Measurements from ENCODE around the gene MVD.

MVD gene

GRCh38 chr16:88691129-88691813 is 28.4 kb upstream of the MVD start:
- no peak overlapping the region for H2AFZ ChIP-seq (ENCODE audit: low read length)
- H4K20me1 ChIP-seq (ENCODE audit: insufficient read depth, low read length): no peaks in the 10 kb centered on the region
- H3K27me3 ChIP-seq (ENCODE audit: insufficient read depth, low read length): peaks cover 20% of the 10 kb centered on the region; the same call in 1 of the 2 replicates
- H3K9me2 ChIP-seq (ENCODE audit: low read depth, low read length): no peaks in the 10 kb centered on the region
- peaks cover 5% of the 10 kb centered on the region for H3K4me1 ChIP-seq (ENCODE audit: insufficient read depth, low read length, severe bottlenecking)
- no peak overlapping the region for H3K4me2 ChIP-seq (ENCODE audit: low read length)
- H3K4me3 ChIP-seq (ENCODE audit: low read depth, low read length, poor library complexity, severe bottlenecking): no peak overlapping the region
- H3K36me3 ChIP-seq (ENCODE audit: insufficient read depth, low read length): no peaks in the 10 kb centered on the region
- H3K9ac ChIP-seq (ENCODE audit: low read length): no peak overlapping the region
- no peaks in the 10 kb centered on the region for H3F3A ChIP-seq (ENCODE audit: insufficient read depth, low read length)
- no peaks in the 10 kb centered on the region for H3K79me2 ChIP-seq (ENCODE audit: insufficient read depth, low read length)
- TF ChIP-seq EZH2 (IDR thresholded peaks at IDR 0.05; ENCODE audit: borderline replicate concordance, low read length): no peak
- TF ChIP-seq, protein P1, sequence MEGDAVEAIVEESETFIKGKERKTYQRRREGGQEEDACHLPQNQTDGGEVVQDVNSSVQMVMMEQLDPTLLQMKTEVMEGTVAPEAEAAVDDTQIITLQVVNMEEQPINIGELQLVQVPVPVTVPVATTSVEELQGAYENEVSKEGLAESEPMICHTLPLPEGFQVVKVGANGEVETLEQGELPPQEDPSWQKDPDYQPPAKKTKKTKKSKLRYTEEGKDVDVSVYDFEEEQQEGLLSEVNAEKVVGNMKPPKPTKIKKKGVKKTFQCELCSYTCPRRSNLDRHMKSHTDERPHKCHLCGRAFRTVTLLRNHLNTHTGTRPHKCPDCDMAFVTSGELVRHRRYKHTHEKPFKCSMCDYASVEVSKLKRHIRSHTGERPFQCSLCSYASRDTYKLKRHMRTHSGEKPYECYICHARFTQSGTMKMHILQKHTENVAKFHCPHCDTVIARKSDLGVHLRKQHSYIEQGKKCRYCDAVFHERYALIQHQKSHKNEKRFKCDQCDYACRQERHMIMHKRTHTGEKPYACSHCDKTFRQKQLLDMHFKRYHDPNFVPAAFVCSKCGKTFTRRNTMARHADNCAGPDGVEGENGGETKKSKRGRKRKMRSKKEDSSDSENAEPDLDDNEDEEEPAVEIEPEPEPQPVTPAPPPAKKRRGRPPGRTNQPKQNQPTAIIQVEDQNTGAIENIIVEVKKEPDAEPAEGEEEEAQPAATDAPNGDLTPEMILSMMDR (IDR thresholded peaks at IDR 0.05; ENCODE audit: low read length): no peak
- no peaks in the 10 kb centered on the region for H3K9me3 ChIP-seq (ENCODE audit: low read length)
- no peak overlapping the region for H3K27ac ChIP-seq (ENCODE audit: low read depth, low read length, poor library complexity, severe bottlenecking)

DNA sequence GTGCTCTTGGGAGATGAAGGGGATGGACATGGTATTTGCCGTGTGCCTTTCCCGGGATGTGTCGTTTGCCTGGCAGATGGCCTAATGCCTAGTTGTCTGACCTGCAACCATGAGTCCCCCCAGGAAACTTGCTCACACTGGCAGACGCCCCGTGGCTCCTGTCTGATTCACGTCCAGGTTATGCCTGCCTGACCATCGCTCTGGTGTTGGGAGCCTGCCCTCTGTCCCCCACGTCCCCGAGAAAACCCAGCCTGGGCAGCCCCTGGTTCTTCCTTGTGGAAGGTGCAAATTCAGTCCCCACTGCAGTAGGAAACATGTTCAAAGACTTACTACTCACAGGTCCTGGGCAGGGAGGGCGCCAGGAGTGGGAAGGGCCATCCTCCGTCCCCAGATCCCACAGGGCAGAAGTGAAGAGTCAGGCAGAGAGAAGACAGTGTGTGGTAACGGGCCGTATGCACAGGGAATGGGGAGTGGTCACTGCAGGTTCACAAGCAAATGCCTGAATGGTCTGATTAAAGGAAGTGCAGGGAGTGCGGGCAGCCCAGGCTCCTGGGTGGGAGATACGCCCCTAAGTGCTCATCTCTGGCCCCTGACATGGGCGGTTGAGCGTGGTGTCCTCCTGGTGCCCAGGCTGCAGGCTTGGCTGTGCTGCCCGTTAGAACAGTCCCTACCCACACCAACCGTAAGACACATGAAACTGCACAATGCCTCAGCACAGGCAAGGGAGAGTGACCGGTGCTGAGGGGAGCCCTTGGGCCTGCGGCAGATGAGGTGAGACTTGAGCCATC is 27.6 kb upstream of the MVD start:
- peaks cover 12% of the 10 kb centered on the region for H3K4me1 ChIP-seq (ENCODE audit: insufficient read depth, low read length, severe bottlenecking)
- no peaks in the 10 kb centered on the region for H3K36me3 ChIP-seq (ENCODE audit: insufficient read depth, low read length)
- no peaks in the 10 kb centered on the region for H3K9me3 ChIP-seq (ENCODE audit: low read length)
- no peak overlapping the region for H3K27ac ChIP-seq (ENCODE audit: low read depth, low read length, poor library complexity, severe bottlenecking)
- H4K20me1 ChIP-seq (ENCODE audit: insufficient read depth, low read length): no peaks in the 10 kb centered on the region
- H3F3A ChIP-seq (ENCODE audit: insufficient read depth, low read length): no peaks in the 10 kb centered on the region
- no peak overlapping the region for H3K4me3 ChIP-seq (ENCODE audit: low read depth, low read length, poor library complexity, severe bottlenecking)
- no peak overlapping the region for H3K4me2 ChIP-seq (ENCODE audit: low read length)
- H2AFZ ChIP-seq (ENCODE audit: low read length): no peak overlapping the region
- TF ChIP-seq, protein P1 (IDR thresholded peaks at IDR 0.05; ENCODE audit: low read length): no peak
- TF ChIP-seq EZH2 (IDR thresholded peaks at IDR 0.05; ENCODE audit: borderline replicate concordance, low read length): no peak
- H3K79me2 ChIP-seq (ENCODE audit: insufficient read depth, low read length): no peaks in the 10 kb centered on the region
- H3K27me3 ChIP-seq (ENCODE audit: insufficient read depth, low read length): peaks cover 18% of the 10 kb centered on the region; the same call in 1 of the 2 replicates
- no peaks in the 10 kb centered on the region for H3K9me2 ChIP-seq (ENCODE audit: low read depth, low read length)
- no peak overlapping the region for H3K9ac ChIP-seq (ENCODE audit: low read length)

- no peak for TF ChIP-seq EZH2 (IDR thresholded peaks at IDR 0.05; ENCODE audit: borderline replicate concordance, low read length)
- TF ChIP-seq, protein P1 (IDR thresholded peaks at IDR 0.05; ENCODE audit: low read length): no peak
- Histone ChIP-seq H3K36me3 (ENCODE audit: insufficient read depth, low read length) (no peaks in the 10 kb centered on the region), H3K9me2 (ENCODE audit: low read depth, low read length) (no peaks in the 10 kb centered on the region), H4K20me1 (ENCODE audit: insufficient read depth, low read length) (no peaks in the 10 kb centered on the region), H3K4me1 (ENCODE audit: insufficient read depth, low read length, severe bottlenecking) (peaks cover 16% of the 10 kb centered on the region), H3K27me3 (ENCODE audit: insufficient read depth, low read length) (peaks cover 12% of the 10 kb centered on the region; the same call in 1 of the 2 replicates), H3K4me2 (ENCODE audit: low read length) (no peak overlapping the region), H3K4me3 (ENCODE audit: low read depth, low read length, poor library complexity, severe bottlenecking) (no peak overlapping the region), H3K79me2 (ENCODE audit: insufficient read depth, low read length) (no peaks in the 10 kb centered on the region), H3F3A (ENCODE audit: insufficient read depth, low read length) (no peaks in the 10 kb centered on the region), H3K27ac (ENCODE audit: low read depth, low read length, poor library complexity, severe bottlenecking) (no peak overlapping the region), H3K9me3 (ENCODE audit: low read length) (no peaks in the 10 kb centered on the region), H3K9ac (ENCODE audit: low read length) (no peak overlapping the region), H2AFZ (ENCODE audit: low read length) (no peak overlapping the region)
Observed at GRCh38 chr16:88688013-88688778, 25.3 kb upstream of the MVD start.

All from OCI-LY1 (cell line).